SK-N-SH (cell line): Measurements from ENCODE around the gene PLEKHG3.

Experiments
- EZH2phosphoT487 ChIP-seq: fragments of 200-600 bp; sonication (generic); IDR thresholded peaks from 2 replicates; pipeline ENCODE4 v1.6.1; 2017; ENCODE audit warnings: low read depth, mixed run types, mild to moderate bottlenecking, antibody characterized with exemption, moderate library complexity, borderline replicate concordance
- FOXM1 ChIP-seq: IDR thresholded peaks from 2 replicates; pipeline ENCODE4 v1.4.0; 2012; ENCODE audit warnings: low read depth, mild to moderate bottlenecking
- GATA2 ChIP-seq: sonication (generic); formaldehyde crosslinking; IDR thresholded peaks from 2 replicates; pipeline ENCODE4 v1.5.0; 2020; ENCODE audit warnings: mild to moderate bottlenecking, missing genetic modification reagents
- POLR2AphosphoS5 ChIP-seq: IDR thresholded peaks from 2 replicates; pipeline ENCODE4 v1.6.1; 2012; ENCODE audit warnings: low read depth, low read length
- RAD21 ChIP-seq: IDR thresholded peaks from 2 replicates; pipeline ENCODE4 v1.6.1; 2012; ENCODE audit warnings: mild to moderate bottlenecking, low read length
- RXRA ChIP-seq: IDR thresholded peaks from 2 replicates; pipeline ENCODE4 v1.4.0; 2012; ENCODE audit warnings: low read depth, mild to moderate bottlenecking, borderline replicate concordance
- SIN3A ChIP-seq: IDR thresholded peaks from 2 replicates; pipeline ENCODE4 v1.6.1; 2012; ENCODE audit warnings: low read depth, mild to moderate bottlenecking, low read length, moderate library complexity, borderline replicate concordance
- SMC3 ChIP-seq: IDR thresholded peaks from 2 replicates; pipeline ENCODE4 v1.6.1; 2012; ENCODE audit warnings: low read depth, low read length, improper control_type of control experiment
- TAF1 ChIP-seq: IDR thresholded peaks from 2 replicates; pipeline ENCODE4 v1.6.1; 2012; ENCODE audit warnings: low read depth, mild to moderate bottlenecking, low read length, moderate library complexity, borderline replicate concordance
- TCF12 ChIP-seq: IDR thresholded peaks from 2 replicates; pipeline ENCODE4 v1.4.0; 2012
- TF ChIP-seq, protein P1 (sequence below): fragments of 200-600 bp; sonication (generic); IDR thresholded peaks from 2 replicates; pipeline ENCODE4 v1.6.1; 2017; ENCODE audit warnings: antibody characterized with exemption, mild to moderate bottlenecking, moderate library complexity
- TF ChIP-seq, protein P2 (sequence below): IDR thresholded peaks from 2 replicates; pipeline ENCODE4 v1.6.1; 2012; ENCODE audit warnings: mild to moderate bottlenecking, low read depth, low read length, moderate library complexity

DNA sequence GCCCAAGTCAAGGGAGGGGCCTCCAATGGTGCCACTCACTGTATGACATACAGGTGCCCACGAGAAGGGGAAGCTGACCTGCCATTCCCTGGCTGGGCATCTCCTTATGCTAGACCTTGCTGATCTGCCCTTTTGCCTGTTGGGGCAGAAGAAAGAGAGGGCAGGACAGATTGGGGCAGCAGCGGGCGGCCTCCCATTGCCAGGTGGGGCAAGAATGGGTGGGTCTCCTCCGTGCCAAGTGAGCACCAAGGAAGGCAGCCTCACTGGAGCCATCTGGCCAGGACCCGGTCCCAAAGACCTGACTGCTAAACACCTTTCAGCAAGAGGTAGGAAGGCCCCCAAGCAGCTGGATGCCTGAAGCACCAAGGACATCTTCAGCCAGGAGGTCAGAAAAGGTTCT, 50.5 kb downstream of the PLEKHG3 start:
- TF ChIP-seq POLR2AphosphoS5, result no peak
- TF ChIP-seq, protein P1, sequence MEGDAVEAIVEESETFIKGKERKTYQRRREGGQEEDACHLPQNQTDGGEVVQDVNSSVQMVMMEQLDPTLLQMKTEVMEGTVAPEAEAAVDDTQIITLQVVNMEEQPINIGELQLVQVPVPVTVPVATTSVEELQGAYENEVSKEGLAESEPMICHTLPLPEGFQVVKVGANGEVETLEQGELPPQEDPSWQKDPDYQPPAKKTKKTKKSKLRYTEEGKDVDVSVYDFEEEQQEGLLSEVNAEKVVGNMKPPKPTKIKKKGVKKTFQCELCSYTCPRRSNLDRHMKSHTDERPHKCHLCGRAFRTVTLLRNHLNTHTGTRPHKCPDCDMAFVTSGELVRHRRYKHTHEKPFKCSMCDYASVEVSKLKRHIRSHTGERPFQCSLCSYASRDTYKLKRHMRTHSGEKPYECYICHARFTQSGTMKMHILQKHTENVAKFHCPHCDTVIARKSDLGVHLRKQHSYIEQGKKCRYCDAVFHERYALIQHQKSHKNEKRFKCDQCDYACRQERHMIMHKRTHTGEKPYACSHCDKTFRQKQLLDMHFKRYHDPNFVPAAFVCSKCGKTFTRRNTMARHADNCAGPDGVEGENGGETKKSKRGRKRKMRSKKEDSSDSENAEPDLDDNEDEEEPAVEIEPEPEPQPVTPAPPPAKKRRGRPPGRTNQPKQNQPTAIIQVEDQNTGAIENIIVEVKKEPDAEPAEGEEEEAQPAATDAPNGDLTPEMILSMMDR, result no peak
- no peak for TF ChIP-seq SMC3
- no peak for TF ChIP-seq TCF12
- no peak for TF ChIP-seq RAD21
- TF ChIP-seq GATA2 (CRISPR knock-in tag), result no peak
- no peak for TF ChIP-seq RXRA
- no peak for TF ChIP-seq SIN3A
- TF ChIP-seq FOXM1, result no peak
- no peak for TF ChIP-seq TAF1
- TF ChIP-seq, protein P2, sequence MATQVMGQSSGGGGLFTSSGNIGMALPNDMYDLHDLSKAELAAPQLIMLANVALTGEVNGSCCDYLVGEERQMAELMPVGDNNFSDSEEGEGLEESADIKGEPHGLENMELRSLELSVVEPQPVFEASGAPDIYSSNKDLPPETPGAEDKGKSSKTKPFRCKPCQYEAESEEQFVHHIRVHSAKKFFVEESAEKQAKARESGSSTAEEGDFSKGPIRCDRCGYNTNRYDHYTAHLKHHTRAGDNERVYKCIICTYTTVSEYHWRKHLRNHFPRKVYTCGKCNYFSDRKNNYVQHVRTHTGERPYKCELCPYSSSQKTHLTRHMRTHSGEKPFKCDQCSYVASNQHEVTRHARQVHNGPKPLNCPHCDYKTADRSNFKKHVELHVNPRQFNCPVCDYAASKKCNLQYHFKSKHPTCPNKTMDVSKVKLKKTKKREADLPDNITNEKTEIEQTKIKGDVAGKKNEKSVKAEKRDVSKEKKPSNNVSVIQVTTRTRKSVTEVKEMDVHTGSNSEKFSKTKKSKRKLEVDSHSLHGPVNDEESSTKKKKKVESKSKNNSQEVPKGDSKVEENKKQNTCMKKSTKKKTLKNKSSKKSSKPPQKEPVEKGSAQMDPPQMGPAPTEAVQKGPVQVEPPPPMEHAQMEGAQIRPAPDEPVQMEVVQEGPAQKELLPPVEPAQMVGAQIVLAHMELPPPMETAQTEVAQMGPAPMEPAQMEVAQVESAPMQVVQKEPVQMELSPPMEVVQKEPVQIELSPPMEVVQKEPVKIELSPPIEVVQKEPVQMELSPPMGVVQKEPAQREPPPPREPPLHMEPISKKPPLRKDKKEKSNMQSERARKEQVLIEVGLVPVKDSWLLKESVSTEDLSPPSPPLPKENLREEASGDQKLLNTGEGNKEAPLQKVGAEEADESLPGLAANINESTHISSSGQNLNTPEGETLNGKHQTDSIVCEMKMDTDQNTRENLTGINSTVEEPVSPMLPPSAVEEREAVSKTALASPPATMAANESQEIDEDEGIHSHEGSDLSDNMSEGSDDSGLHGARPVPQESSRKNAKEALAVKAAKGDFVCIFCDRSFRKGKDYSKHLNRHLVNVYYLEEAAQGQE, result no peak
- TF ChIP-seq EZH2phosphoT487, result no peak
